Measurements from ENCODE around the gene ABL2.
"Not testable (repeated sequence)": the region's sequence is repeated elsewhere in the genome, so short reads cannot be mapped to it uniquely, and the experiment has no call there.

ABL2 gene

DNA sequence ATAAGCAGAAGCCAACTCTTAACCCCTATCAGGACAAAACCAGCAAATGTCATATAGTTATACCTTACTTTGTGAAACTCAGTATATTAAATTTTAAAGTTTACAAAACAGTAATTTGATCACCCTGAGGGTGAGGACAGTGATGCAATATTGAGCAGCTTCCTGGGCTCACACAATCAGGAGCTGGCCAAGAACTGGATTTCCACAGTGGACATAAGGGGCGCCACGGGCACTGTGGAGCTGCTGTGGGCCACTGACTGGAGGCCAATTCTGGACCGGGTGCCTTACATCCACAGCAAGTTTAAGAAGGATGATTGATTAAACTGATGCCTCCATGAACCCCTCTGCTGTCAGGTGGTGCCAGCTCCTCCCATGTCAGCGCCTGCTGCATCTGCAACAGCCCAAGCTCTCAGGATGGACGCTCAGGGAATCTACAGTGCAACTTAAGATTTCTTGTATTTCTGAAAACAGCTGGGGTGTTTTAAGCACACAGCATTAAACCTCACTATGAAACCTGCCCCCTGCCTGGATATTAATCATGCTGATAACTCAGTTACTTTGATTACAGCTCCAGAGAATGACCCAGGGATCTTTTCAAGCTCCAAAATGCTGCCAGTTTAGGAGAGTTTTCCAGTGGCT is 91.7 kb downstream of the ABL2 start:
- H3K23ac ChIP-seq (ENCODE audit: low read depth, low read length, poor library complexity) = peak overlapping the region; percentile 8
- no peak overlapping the region for H4K91ac ChIP-seq (ENCODE audit: low read depth, low read length, poor library complexity)
- peaks cover 8 to 15% of the 10 kb centered on the region in 2 donors for H3K9me3 ChIP-seq (replicated peaks in 1 of 2; ENCODE audit: control insufficient read depth in 2 of 2, insufficient read depth in 1 of 2, low read depth in 1 of 2, low read length in 2 of 2)
- no peak overlapping the region for H2BK15ac ChIP-seq (ENCODE audit: low read length)
- no peak overlapping the region for H3K4ac ChIP-seq (ENCODE audit: low read length)
- H2BK5ac ChIP-seq (ENCODE audit: low read length) = no peak overlapping the region
- no peak for DNase-seq (ENCODE audit: low spot score)
- no peak overlapping the region for H2AFZ ChIP-seq (ENCODE audit: low read length)
- no peak overlapping the region for H4K8ac ChIP-seq (ENCODE audit: low read depth, low read length)
- H3K4me2 ChIP-seq (ENCODE audit: insufficient read depth, low read length, poor library complexity, severe bottlenecking) = no peak overlapping the region
- no peak overlapping the region for H2BK120ac ChIP-seq (ENCODE audit: low read depth, low read length)
- no peak overlapping the region for H3K18ac ChIP-seq (ENCODE audit: low read length)
- no peaks in the 10 kb centered on the region for H3K27me3 ChIP-seq (ENCODE audit: control insufficient read depth in 3 of 3, insufficient read depth in 3 of 3, low read depth in 1 of 3, low read length in 3 of 3)
- H3K4me3 ChIP-seq (ENCODE audit: low read length in 2 of 2) = no peak overlapping the region
- WGBS, 2 donors (ENCODE audit: extremely low coverage in 2 of 2, insufficient read length in 2 of 2, insufficient replicate concordance in 1 of 2) = no CpG with 5 or more reads among the region's 5 CpGs
- H3K27ac ChIP-seq (replicated peaks; ENCODE audit: low read length) = no peak overlapping the region
- no peak overlapping the region for H2BK12ac ChIP-seq (ENCODE audit: low read length)
- H3K14ac ChIP-seq (ENCODE audit: low read length) = no peak overlapping the region
- no peak overlapping the region for H3K9ac ChIP-seq (ENCODE audit: low read depth, low read length, poor library complexity)
- H3K79me1 ChIP-seq (ENCODE audit: low read depth, low read length) = no peaks in the 10 kb centered on the region
- no peak overlapping the region for H2AK5ac ChIP-seq (ENCODE audit: low read depth, low read length)
- H3K36me3 ChIP-seq (replicated peaks in 1 of 2; ENCODE audit: control insufficient read depth in 2 of 2, insufficient read depth in 2 of 2, low read length in 2 of 2) = no peaks in the 10 kb centered on the region
- peaks cover 2 to 10% of the 10 kb centered on the region in 2 donors for H3K4me1 ChIP-seq (ENCODE audit: control insufficient read depth in 2 of 2, insufficient read depth in 1 of 2, low read depth in 1 of 2, low read length in 2 of 2)

DNA sequence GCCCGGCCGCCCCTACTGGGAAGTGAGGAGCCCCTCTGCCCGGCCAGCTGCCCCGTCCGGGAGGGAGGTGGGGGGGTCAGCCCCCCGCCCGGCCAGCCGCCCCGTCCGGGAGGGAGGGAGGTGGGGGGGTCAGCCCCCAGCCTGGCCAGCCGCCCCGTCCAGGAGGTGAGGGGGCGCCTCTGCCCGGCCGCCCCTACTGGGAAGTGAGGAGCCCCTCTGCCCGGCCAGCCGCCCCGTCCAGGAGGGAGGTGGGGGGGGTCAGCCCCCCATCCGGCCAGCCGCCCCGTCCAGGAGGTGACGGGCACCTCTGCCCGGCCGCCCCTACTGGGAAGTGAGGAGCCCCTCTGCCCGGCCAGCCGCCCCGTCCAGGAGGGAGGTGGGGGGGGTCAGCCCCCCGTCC is 93.8 kb downstream of the ABL2 start:
- WGBS, 2 donors (ENCODE audit: extremely low coverage in 2 of 2, insufficient read length in 2 of 2, insufficient replicate concordance in 1 of 2) = no CpG with 5 or more reads among the region's 28 CpGs
- H3K4me2 ChIP-seq (ENCODE audit: insufficient read depth, low read length, poor library complexity, severe bottlenecking); H3K4ac ChIP-seq (ENCODE audit: low read length); H2BK5ac ChIP-seq (ENCODE audit: low read length); H2BK12ac ChIP-seq (ENCODE audit: low read length); H2BK120ac ChIP-seq (ENCODE audit: low read depth, low read length); H4K91ac ChIP-seq (ENCODE audit: low read depth, low read length, poor library complexity); H4K8ac ChIP-seq (ENCODE audit: low read depth, low read length); H3K23ac ChIP-seq (ENCODE audit: low read depth, low read length, poor library complexity); H2AFZ ChIP-seq (ENCODE audit: low read length); H2AK5ac ChIP-seq (ENCODE audit: low read depth, low read length); H2BK15ac ChIP-seq (ENCODE audit: low read length); H3K4me3 ChIP-seq (ENCODE audit: low read length in 2 of 2); H3K14ac ChIP-seq (ENCODE audit: low read length); H3K27me3 ChIP-seq (ENCODE audit: control insufficient read depth in 3 of 3, insufficient read depth in 3 of 3, low read depth in 1 of 3, low read length in 3 of 3); H3K79me1 ChIP-seq (ENCODE audit: low read depth, low read length); H3K18ac ChIP-seq (ENCODE audit: low read length); H3K27ac ChIP-seq (replicated peaks; ENCODE audit: low read length); H3K4me1 ChIP-seq (ENCODE audit: control insufficient read depth in 2 of 2, insufficient read depth in 1 of 2, low read depth in 1 of 2, low read length in 2 of 2); H3K9ac ChIP-seq (ENCODE audit: low read depth, low read length, poor library complexity); DNase-seq (ENCODE audit: low spot score); H3K36me3 ChIP-seq (replicated peaks in 1 of 2; ENCODE audit: control insufficient read depth in 2 of 2, insufficient read depth in 2 of 2, low read length in 2 of 2): not testable (repeated sequence)
- H3K9me3 ChIP-seq (replicated peaks in 1 of 2; ENCODE audit: control insufficient read depth in 2 of 2, insufficient read depth in 1 of 2, low read depth in 1 of 2, low read length in 2 of 2) = peaks cover 8 to 15% of the 10 kb centered on the region in 2 donors

DNA sequence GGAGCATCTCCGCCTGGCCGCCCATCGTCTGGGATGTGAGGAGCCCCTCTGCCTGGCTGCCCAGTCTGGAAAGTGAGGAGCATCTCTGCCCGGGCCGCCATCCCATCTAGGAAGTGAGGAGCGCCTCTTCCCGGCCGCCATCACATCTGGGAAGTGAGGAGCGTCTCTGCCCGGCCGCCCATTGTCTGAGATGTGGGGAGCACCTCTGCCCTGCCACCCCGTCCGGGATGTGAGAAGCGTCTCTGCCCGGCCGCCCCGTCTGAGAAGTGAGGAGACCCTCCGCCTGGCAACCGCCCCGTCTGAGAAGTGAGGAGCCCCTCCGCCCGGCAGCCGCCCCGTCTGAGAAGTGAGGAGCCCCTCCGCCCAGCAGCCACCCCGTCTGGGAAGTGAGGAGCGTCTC is 94.3 kb downstream of the ABL2 start:
- not testable (repeated sequence) for H4K91ac ChIP-seq (ENCODE audit: low read depth, low read length, poor library complexity); H3K4me3 ChIP-seq (ENCODE audit: low read length in 2 of 2); H3K4me2 ChIP-seq (ENCODE audit: insufficient read depth, low read length, poor library complexity, severe bottlenecking); H2BK120ac ChIP-seq (ENCODE audit: low read depth, low read length); H3K4me1 ChIP-seq (ENCODE audit: control insufficient read depth in 2 of 2, insufficient read depth in 1 of 2, low read depth in 1 of 2, low read length in 2 of 2); H3K4ac ChIP-seq (ENCODE audit: low read length); H3K9ac ChIP-seq (ENCODE audit: low read depth, low read length, poor library complexity); DNase-seq (ENCODE audit: low spot score); H2BK15ac ChIP-seq (ENCODE audit: low read length); H3K18ac ChIP-seq (ENCODE audit: low read length); H3K79me1 ChIP-seq (ENCODE audit: low read depth, low read length); H3K14ac ChIP-seq (ENCODE audit: low read length); H2AFZ ChIP-seq (ENCODE audit: low read length); H2BK12ac ChIP-seq (ENCODE audit: low read length); H4K8ac ChIP-seq (ENCODE audit: low read depth, low read length); H2AK5ac ChIP-seq (ENCODE audit: low read depth, low read length); H3K27me3 ChIP-seq (ENCODE audit: control insufficient read depth in 3 of 3, insufficient read depth in 3 of 3, low read depth in 1 of 3, low read length in 3 of 3); H2BK5ac ChIP-seq (ENCODE audit: low read length); H3K23ac ChIP-seq (ENCODE audit: low read depth, low read length, poor library complexity); H3K27ac ChIP-seq (replicated peaks; ENCODE audit: low read length)
- Histone ChIP-seq H3K9me3 (replicated peaks in 1 of 2; ENCODE audit: control insufficient read depth in 2 of 2, insufficient read depth in 1 of 2, low read depth in 1 of 2, low read length in 2 of 2) (peaks cover 8 to 10% of the 10 kb centered on the region in 2 donors), H3K36me3 (replicated peaks in 1 of 2; ENCODE audit: control insufficient read depth in 2 of 2, insufficient read depth in 2 of 2, low read length in 2 of 2) (peaks cover 2 to 11% of the 10 kb centered on the region in 2 donors)
- WGBS, 2 donors (ENCODE audit: extremely low coverage in 2 of 2, insufficient read length in 2 of 2, insufficient replicate concordance in 1 of 2) = no CpG with 5 or more reads among the region's 27 CpGs

DNA sequence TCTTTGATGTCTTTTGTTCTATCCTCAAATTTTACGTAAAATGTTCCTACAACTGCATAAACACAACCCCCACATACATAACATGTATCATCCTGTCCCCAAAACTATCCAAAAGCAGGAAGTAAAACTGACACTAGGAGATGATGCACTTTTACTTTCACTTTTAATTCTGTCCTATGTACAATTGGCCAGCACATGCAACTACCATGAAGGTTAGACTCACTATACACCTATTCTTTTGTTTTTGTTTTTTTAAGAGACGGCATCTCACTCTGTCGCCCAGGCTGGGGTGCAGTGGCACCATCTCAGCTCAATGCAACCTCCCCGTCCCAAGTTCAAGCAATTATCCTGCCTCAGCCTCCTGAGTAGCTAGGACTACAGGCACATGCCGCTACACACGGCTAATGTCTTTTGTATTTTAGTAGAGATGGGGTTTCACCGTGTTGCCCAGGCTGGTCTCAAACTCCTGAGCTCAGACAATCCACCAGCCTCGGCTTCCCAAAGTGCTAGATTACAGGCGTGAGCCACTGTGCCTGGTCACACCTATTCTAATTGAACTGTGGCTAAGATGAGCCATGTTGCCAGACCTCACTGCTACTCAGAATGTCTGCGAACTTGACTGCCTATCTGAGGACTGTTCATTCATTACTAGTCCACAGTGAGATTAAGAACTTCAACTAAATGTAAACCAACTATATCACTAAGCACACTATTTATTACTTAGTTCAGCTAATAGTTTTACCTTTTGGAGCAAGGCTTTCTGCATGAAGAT is 99.6 kb downstream of the ABL2 start:
- Histone ChIP-seq H3K79me1 (ENCODE audit: low read depth, low read length) (no peaks in the 10 kb centered on the region), H2BK15ac (ENCODE audit: low read length) (no peak overlapping the region), H3K9me3 (replicated peaks in 1 of 2; ENCODE audit: control insufficient read depth in 2 of 2, insufficient read depth in 1 of 2, low read depth in 1 of 2, low read length in 2 of 2) (peaks cover 0 to 2% of the 10 kb centered on the region in 2 donors), H2BK5ac (ENCODE audit: low read length) (no peak overlapping the region), H3K36me3 (replicated peaks in 1 of 2; ENCODE audit: control insufficient read depth in 2 of 2, insufficient read depth in 2 of 2, low read length in 2 of 2) (peaks cover 5 to 32% of the 10 kb centered on the region in 2 donors), H3K27me3 (ENCODE audit: control insufficient read depth in 3 of 3, insufficient read depth in 3 of 3, low read depth in 1 of 3, low read length in 3 of 3) (no peaks in the 10 kb centered on the region), H2BK120ac (ENCODE audit: low read depth, low read length) (no peak overlapping the region), H3K23ac (ENCODE audit: low read depth, low read length, poor library complexity) (peak overlapping the region; percentile 5), H4K91ac (ENCODE audit: low read depth, low read length, poor library complexity) (no peak overlapping the region), H2AFZ (ENCODE audit: low read length) (no peak overlapping the region), H3K4me3 (ENCODE audit: low read length in 2 of 2) (no peak overlapping the region), H3K18ac (ENCODE audit: low read length) (no peak overlapping the region), H3K4ac (ENCODE audit: low read length) (no peak overlapping the region), H3K4me1 (ENCODE audit: control insufficient read depth in 2 of 2, insufficient read depth in 1 of 2, low read depth in 1 of 2, low read length in 2 of 2) (peaks cover 0 to 2% of the 10 kb centered on the region in 2 donors), H3K4me2 (ENCODE audit: insufficient read depth, low read length, poor library complexity, severe bottlenecking) (no peak overlapping the region), H3K9ac (ENCODE audit: low read depth, low read length, poor library complexity) (no peak overlapping the region), H3K27ac (replicated peaks; ENCODE audit: low read length) (no peak overlapping the region), H3K14ac (ENCODE audit: low read length) (no peak overlapping the region), H4K8ac (ENCODE audit: low read depth, low read length) (no peak overlapping the region), H2BK12ac (ENCODE audit: low read length) (no peak overlapping the region), H2AK5ac (ENCODE audit: low read depth, low read length) (no peak overlapping the region)
- WGBS, 2 donors (ENCODE audit: extremely low coverage in 2 of 2, insufficient read length in 2 of 2, insufficient replicate concordance in 1 of 2) = no CpG with 5 or more reads among the region's 10 CpGs
- no peak for DNase-seq (ENCODE audit: low spot score)

Measured in neuronal stem cell (in vitro differentiated cells).